PC-3 (cell line): ENCODE data around the gene PRSS56. TPM values are rescaled to one million over a fixed set of nuclear protein-coding genes. Genes with fewer than 3 reads are reported as not detected.

Experiments
- ATAC-seq: fragments of 200-7000 bp; cut with Tn5 transposase; 2 replicates; pipeline ENCODE4 v1.9.1; 2020; ENCODE audit warnings: mild to moderate bottlenecking, moderate library complexity
- BruUV-seq: library from RNA; stranded (reverse); fragments of 400-500 nt; replicated peaks from 2 replicates; lab custom pipeline; 2021; lab: Mats Ljungman, UMichigan
- CTCF ChIA-PET: fragments of 300-600 bp; sonication (Branson Sonifier 250); formaldehyde crosslinking; loops from one replicate; lab custom pipeline; 2022; ENCODE audit warnings: antibody characterized with exemption; lab: Charles Lee
- POLR2A ChIA-PET: fragments of 300-600 bp; sonication (Branson Sonifier 250); formaldehyde crosslinking; loops from one replicate; lab custom pipeline; 2022; ENCODE audit warnings: antibody characterized with exemption; ENCODE audit not compliant: unreplicated experiment; lab: Charles Lee
- DNase-seq: peaks from one replicate; pipeline ENCODE4 v3.0.0-alpha.2; 2015
- H2AFZ ChIP-seq: fragments of 300-600 bp; sonication (generic); 2 replicates; pipeline ENCODE4 v1.6.0; 2016; ENCODE audit warnings: antibody characterized with exemption, low read length
- H3F3A ChIP-seq: fragments of 300-600 bp; sonication (generic); one replicate; pipeline ENCODE4 v1.6.0; 2017; ENCODE audit warnings: antibody characterized with exemption, low read length, control low read depth, mild to moderate bottlenecking; ENCODE audit not compliant: unreplicated experiment
- H3K27ac ChIP-seq: fragments of 300-600 bp; sonication (generic); 2 replicates; pipeline ENCODE4 v1.5.1; 2016; ENCODE audit warnings: mild to moderate bottlenecking, low read length
- H3K27me3 ChIP-seq: fragments of 300-600 bp; sonication (generic); 2 replicates; pipeline ENCODE4 v1.6.1; 2016; ENCODE audit warnings: low read length, mixed read lengths
- H3K36me3 ChIP-seq: fragments of 300-600 bp; sonication (generic); 2 replicates; pipeline ENCODE4 v1.6.1; 2016; ENCODE audit warnings: low read depth, mixed run types, low read length, mixed read lengths
- H3K4me1 ChIP-seq: fragments of 300-600 bp; sonication (generic); 2 replicates; pipeline ENCODE4 v1.5.1; 2016; ENCODE audit warnings: low read length; ENCODE audit not compliant: insufficient read depth
- H3K4me2 ChIP-seq: fragments of 300-600 bp; sonication (generic); 2 replicates; pipeline ENCODE4 v1.6.0; 2016; ENCODE audit warnings: low read length
- H3K4me3 ChIP-seq: fragments of 300-600 bp; sonication (generic); 2 replicates; pipeline ENCODE4 v1.5.1; 2016; ENCODE audit warnings: mild to moderate bottlenecking, low read length, mixed read lengths
- H3K79me2 ChIP-seq: fragments of 300-600 bp; sonication (generic); 2 replicates; pipeline ENCODE4 v1.6.1; 2017; ENCODE audit warnings: low read length, mixed read lengths
- H3K9ac ChIP-seq: fragments of 300-600 bp; sonication (generic); 2 replicates; pipeline ENCODE4 v1.6.0; 2016; ENCODE audit warnings: mild to moderate bottlenecking, low read length
- H3K9me2 ChIP-seq: fragments of 300-600 bp; sonication (generic); replicated peaks from 2 replicates; pipeline ENCODE4 v1.6.1; 2016; ENCODE audit warnings: mixed run types, low read length, mixed read lengths
- H3K9me3 ChIP-seq: fragments of 300-600 bp; sonication (generic); 2 replicates; pipeline ENCODE4 v1.6.1; 2016; ENCODE audit warnings: low read length, mixed read lengths
- H4K20me1 ChIP-seq: fragments of 300-600 bp; sonication (generic); 2 replicates; pipeline ENCODE4 v1.6.1; 2016; ENCODE audit warnings: low read length, mixed read lengths
- EZH2 ChIP-seq: fragments of 300-600 bp; sonication (generic); IDR thresholded peaks from one replicate; pipeline ENCODE4 v1.6.1; 2017; ENCODE audit warnings: antibody characterized with exemption, mild to moderate bottlenecking, low read length; ENCODE audit not compliant: unreplicated experiment
- EZH2phosphoT487 ChIP-seq: fragments of 300-600 bp; sonication (generic); IDR thresholded peaks from 2 replicates; pipeline ENCODE4 v1.6.1; 2018; ENCODE audit warnings: mild to moderate bottlenecking, antibody characterized with exemption, low read length, borderline replicate concordance
- intact Hi-C: fragments of 100-400 bp; cut with micrococcal nuclease; formaldehyde crosslinking; loops from 2 replicates; pipeline ENCODE4 v1.9.0; 2023
- total RNA-seq: library from RNA; depleted of rRNA; stranded (reverse); fragments of >200 nt; gene quantifications from 2 replicates; pipeline ENCODE4 v1.2.3, GENCODE V29; 2014
- TF ChIP-seq, protein P1 (sequence below): fragments of 300-600 bp; sonication (generic); conservative IDR thresholded peaks from 2 replicates; pipeline ENCODE4 v1.5.1; 2017; ENCODE audit warnings: antibody characterized with exemption, low read depth, mild to moderate bottlenecking, low read length

The PRSS56 gene
- total RNA-seq, 1 experiment from 2014 or later: not detected

GRCh38 chr2:232489516-232490220 lies 30.5 kb upstream of the PRSS56 start:
- ChIA-PET CTCF (no interaction called here), POLR2A (no interaction called here)
- no peaks in the 10 kb centered on the region for H3K4me1 ChIP-seq
- H3F3A ChIP-seq: no peaks in the 10 kb centered on the region
- TF ChIP-seq EZH2: no peak
- TF ChIP-seq EZH2phosphoT487: no peak
- TF ChIP-seq, protein P1, sequence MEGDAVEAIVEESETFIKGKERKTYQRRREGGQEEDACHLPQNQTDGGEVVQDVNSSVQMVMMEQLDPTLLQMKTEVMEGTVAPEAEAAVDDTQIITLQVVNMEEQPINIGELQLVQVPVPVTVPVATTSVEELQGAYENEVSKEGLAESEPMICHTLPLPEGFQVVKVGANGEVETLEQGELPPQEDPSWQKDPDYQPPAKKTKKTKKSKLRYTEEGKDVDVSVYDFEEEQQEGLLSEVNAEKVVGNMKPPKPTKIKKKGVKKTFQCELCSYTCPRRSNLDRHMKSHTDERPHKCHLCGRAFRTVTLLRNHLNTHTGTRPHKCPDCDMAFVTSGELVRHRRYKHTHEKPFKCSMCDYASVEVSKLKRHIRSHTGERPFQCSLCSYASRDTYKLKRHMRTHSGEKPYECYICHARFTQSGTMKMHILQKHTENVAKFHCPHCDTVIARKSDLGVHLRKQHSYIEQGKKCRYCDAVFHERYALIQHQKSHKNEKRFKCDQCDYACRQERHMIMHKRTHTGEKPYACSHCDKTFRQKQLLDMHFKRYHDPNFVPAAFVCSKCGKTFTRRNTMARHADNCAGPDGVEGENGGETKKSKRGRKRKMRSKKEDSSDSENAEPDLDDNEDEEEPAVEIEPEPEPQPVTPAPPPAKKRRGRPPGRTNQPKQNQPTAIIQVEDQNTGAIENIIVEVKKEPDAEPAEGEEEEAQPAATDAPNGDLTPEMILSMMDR: no peak
- no peaks in the 10 kb centered on the region for H3K79me2 ChIP-seq
- intact Hi-C loops: no loop called here
- no peak for DNase-seq
- BruUV-seq: no TSS peak
- ATAC-seq: no peak
- no peak overlapping the region for H3K27ac ChIP-seq
- H4K20me1 ChIP-seq: no peaks in the 10 kb centered on the region
- no peaks in the 10 kb centered on the region for H3K9me3 ChIP-seq
- no peak overlapping the region for H2AFZ ChIP-seq
- H3K36me3 ChIP-seq: no peaks in the 10 kb centered on the region
- H3K9ac ChIP-seq: no peak overlapping the region
- H3K4me3 ChIP-seq: no peak overlapping the region
- H3K4me2 ChIP-seq: no peak overlapping the region
- no peaks in the 10 kb centered on the region for H3K27me3 ChIP-seq
- no peaks in the 10 kb centered on the region for H3K9me2 ChIP-seq

GRCh38 chr2:232490221-232491138 lies 29.7 kb upstream of the PRSS56 start:
- H3K79me2 ChIP-seq: no peaks in the 10 kb centered on the region
- no peak overlapping the region for H3K4me2 ChIP-seq
- H3K27ac ChIP-seq: no peak overlapping the region
- H3K9me2 ChIP-seq: no peaks in the 10 kb centered on the region
- no peaks in the 10 kb centered on the region for H3K9me3 ChIP-seq
- ChIA-PET POLR2A (no interaction called here), CTCF (no interaction called here)
- H4K20me1 ChIP-seq: no peaks in the 10 kb centered on the region
- no peaks in the 10 kb centered on the region for H3K27me3 ChIP-seq
- H3K9ac ChIP-seq: no peak overlapping the region
- TF ChIP-seq EZH2 (no peak), EZH2phosphoT487 (no peak)
- TF ChIP-seq, protein P1: no peak
- no peaks in the 10 kb centered on the region for H3K4me1 ChIP-seq
- H3K36me3 ChIP-seq: no peaks in the 10 kb centered on the region
- DNase-seq: no peak
- H3F3A ChIP-seq: no peaks in the 10 kb centered on the region
- ATAC-seq: no peak
- intact Hi-C loops: no loop called here
- H2AFZ ChIP-seq: no peak overlapping the region
- H3K4me3 ChIP-seq: no peak overlapping the region
- no TSS peak for BruUV-seq
